SU-DHL-6 (cell line): ENCODE data around the gene ZNF594.
"Not testable (repeated sequence)": the region's sequence is repeated elsewhere in the genome, so short reads cannot be mapped to it uniquely, and the experiment has no call there.

Experiments
- H2AFZ ChIP-seq: fragments of 200-600 bp; sonication (generic); 2 replicates; pipeline ENCODE4 v1.6.1; 2014; ENCODE audit warnings: low read depth, mild to moderate bottlenecking, moderate library complexity, mixed read lengths, antibody characterized with exemption, low read length; ENCODE audit not compliant: severe bottlenecking
- H3F3A ChIP-seq: fragments of 200-600 bp; shearing (Covaris generic); 2 replicates; pipeline ENCODE4 v1.6.0; 2016; ENCODE audit warnings: antibody characterized with exemption, mild to moderate bottlenecking; ENCODE audit not compliant: insufficient read depth
- H3K27ac ChIP-seq: fragments of 200-600 bp; sonication (generic); 2 replicates; pipeline ENCODE4 v1.5.1; 2016; ENCODE audit warnings: low read depth, mild to moderate bottlenecking, low read length, moderate library complexity, mixed read lengths
- H3K27me3 ChIP-seq: fragments of 200-600 bp; sonication (generic), shearing (Covaris generic); 2 replicates; pipeline ENCODE4 v1.6.0; 2014; ENCODE audit warnings: mild to moderate bottlenecking, low read length
- H3K36me3 ChIP-seq: fragments of 200-600 bp; sonication (generic); 2 replicates; pipeline ENCODE4 v1.6.1; 2014; ENCODE audit warnings: mild to moderate bottlenecking, low read length, mixed read lengths
- H3K4me2 ChIP-seq: fragments of 300-600, 200-600 bp; shearing (Covaris generic), sonication (generic); 2 replicates; pipeline ENCODE4 v1.6.0; 2014; ENCODE audit warnings: low read length, low read depth, mild to moderate bottlenecking; ENCODE audit not compliant: poor library complexity, severe bottlenecking
- H3K4me3 ChIP-seq: fragments of 200-600 bp; sonication (generic); 2 replicates; pipeline ENCODE4 v1.5.1; 2014; ENCODE audit warnings: antibody characterized with exemption, low read length, mild to moderate bottlenecking, mixed read lengths; ENCODE audit not compliant: insufficient read depth, poor library complexity, severe bottlenecking
- H3K79me2 ChIP-seq: fragments of 200-600 bp; sonication (generic); 2 replicates; pipeline ENCODE4 v1.6.1; 2014; ENCODE audit warnings: mild to moderate bottlenecking, low read length, moderate library complexity; ENCODE audit not compliant: insufficient read depth
- H3K9ac ChIP-seq: fragments of 200-600 bp; sonication (generic); 2 replicates; pipeline ENCODE4 v1.7.0; 2014; ENCODE audit warnings: mild to moderate bottlenecking, low read length
- H3K9me2 ChIP-seq: fragments of 200-600 bp; sonication (generic); replicated peaks from 2 replicates; pipeline ENCODE4 v1.6.1; 2014; ENCODE audit warnings: low read length; ENCODE audit not compliant: insufficient read depth
- H3K9me3 ChIP-seq: fragments of 200-600 bp; sonication (generic); 2 replicates; pipeline ENCODE4 v1.6.1; 2014; ENCODE audit warnings: low read length, mixed read lengths; ENCODE audit not compliant: insufficient read depth
- H4K20me1 ChIP-seq: fragments of 200-600 bp; sonication (generic); 2 replicates; pipeline ENCODE4 v1.6.1; 2014; ENCODE audit warnings: low read depth, mild to moderate bottlenecking, antibody characterized with exemption, low read length, moderate library complexity, mixed read lengths
- EZH2phosphoT487 ChIP-seq: fragments of 200-600 bp; sonication (generic), shearing (Covaris generic); conservative IDR thresholded peaks from 2 replicates; pipeline ENCODE4 v1.6.1; 2018; ENCODE audit warnings: mild to moderate bottlenecking, antibody characterized with exemption, low read length, moderate library complexity, mixed read lengths
- TF ChIP-seq, protein P1 (sequence below): fragments of 200-600 bp; sonication (generic); IDR thresholded peaks from one replicate; pipeline ENCODE4 v1.5.1; 2017; ENCODE audit warnings: antibody characterized with exemption, mild to moderate bottlenecking, low read length, moderate library complexity; ENCODE audit not compliant: insufficient read depth, poor library complexity, severe bottlenecking

ZNF594 gene

GRCh38 chr17:5191541-5192417 lies at the start of gene ZNF594:
Gene ZNF594, minus strand, starts transcription at chr17:5191868. Its CDS starts 7,612 bp downstream, at chr17:5184256.
- H3F3A ChIP-seq: peaks cover 13% of the 10 kb centered on the region
- no peaks in the 10 kb centered on the region for H4K20me1 ChIP-seq
- peak within 1 kb of the TSS; percentile 57 for H2AFZ ChIP-seq
- no peaks in the 10 kb centered on the region for H3K27me3 ChIP-seq
- peak within 1 kb of the TSS; percentile 26 for H3K27ac ChIP-seq
- no peaks in the 10 kb centered on the region for H3K9me2 ChIP-seq
- no peak for TF ChIP-seq EZH2phosphoT487
- TF ChIP-seq, protein P1, sequence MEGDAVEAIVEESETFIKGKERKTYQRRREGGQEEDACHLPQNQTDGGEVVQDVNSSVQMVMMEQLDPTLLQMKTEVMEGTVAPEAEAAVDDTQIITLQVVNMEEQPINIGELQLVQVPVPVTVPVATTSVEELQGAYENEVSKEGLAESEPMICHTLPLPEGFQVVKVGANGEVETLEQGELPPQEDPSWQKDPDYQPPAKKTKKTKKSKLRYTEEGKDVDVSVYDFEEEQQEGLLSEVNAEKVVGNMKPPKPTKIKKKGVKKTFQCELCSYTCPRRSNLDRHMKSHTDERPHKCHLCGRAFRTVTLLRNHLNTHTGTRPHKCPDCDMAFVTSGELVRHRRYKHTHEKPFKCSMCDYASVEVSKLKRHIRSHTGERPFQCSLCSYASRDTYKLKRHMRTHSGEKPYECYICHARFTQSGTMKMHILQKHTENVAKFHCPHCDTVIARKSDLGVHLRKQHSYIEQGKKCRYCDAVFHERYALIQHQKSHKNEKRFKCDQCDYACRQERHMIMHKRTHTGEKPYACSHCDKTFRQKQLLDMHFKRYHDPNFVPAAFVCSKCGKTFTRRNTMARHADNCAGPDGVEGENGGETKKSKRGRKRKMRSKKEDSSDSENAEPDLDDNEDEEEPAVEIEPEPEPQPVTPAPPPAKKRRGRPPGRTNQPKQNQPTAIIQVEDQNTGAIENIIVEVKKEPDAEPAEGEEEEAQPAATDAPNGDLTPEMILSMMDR: peak; percentile 78
- H3K36me3 ChIP-seq: peaks cover 27% of the 10 kb centered on the region
- H3K4me3 ChIP-seq: peak within 1 kb of the TSS; percentile 81
- peak within 1 kb of the TSS; percentile 91 for H3K4me2 ChIP-seq
- peaks cover 8% of the 10 kb centered on the region; the same call in 1 of the 2 replicates for H3K9me3 ChIP-seq
- H3K9ac ChIP-seq: peak within 1 kb of the TSS; percentile 76
- peaks cover 23% of the 10 kb centered on the region for H3K79me2 ChIP-seq

GRCh38 chr17:5239769-5240168 lies 48.1 kb upstream of the ZNF594 start:
- H3K27me3 ChIP-seq, H2AFZ ChIP-seq, H3K36me3 ChIP-seq, H3K9me3 ChIP-seq, H4K20me1 ChIP-seq, H3K9ac ChIP-seq, H3K9me2 ChIP-seq, H3K79me2 ChIP-seq, H3K4me3 ChIP-seq, H3K27ac ChIP-seq, H3K4me2 ChIP-seq: not testable (repeated sequence)
- H3F3A ChIP-seq: peaks cover 20% of the 10 kb centered on the region

DNA sequence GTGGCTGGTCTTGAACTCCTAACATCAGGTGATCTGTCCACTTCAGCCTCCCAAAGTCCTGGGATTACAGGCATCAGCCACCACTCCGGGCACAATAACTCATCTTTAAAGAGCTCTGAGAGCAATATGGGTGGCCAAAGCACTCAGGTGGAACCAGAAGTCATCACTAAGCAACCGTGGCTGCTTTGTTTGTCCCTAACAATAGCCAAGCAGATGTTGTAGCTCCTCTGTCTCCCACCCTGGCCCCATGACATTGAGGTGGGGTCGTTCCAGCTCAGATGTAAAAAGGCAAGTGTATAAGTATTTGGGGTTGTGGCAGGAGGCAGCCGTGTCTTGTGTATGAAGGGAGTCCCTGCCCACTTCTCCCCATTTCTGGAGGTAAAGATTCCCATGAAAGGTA lies 46.7 kb upstream of the ZNF594 start:
- no peak overlapping the region for H3K9ac ChIP-seq
- H4K20me1 ChIP-seq: no peaks in the 10 kb centered on the region
- no peak overlapping the region for H3K27ac ChIP-seq
- no peaks in the 10 kb centered on the region for H3K9me2 ChIP-seq
- H2AFZ ChIP-seq: no peak overlapping the region
- H3K4me3 ChIP-seq: no peak overlapping the region
- H3K79me2 ChIP-seq: 0 out of 2 replicates have a peak, but pooled peaks cover 4% of the 10 kb centered on the region
- no peaks in the 10 kb centered on the region for H3K36me3 ChIP-seq
- TF ChIP-seq, protein P1: no peak
- peaks cover 26% of the 10 kb centered on the region for H3F3A ChIP-seq
- H3K27me3 ChIP-seq: no peaks in the 10 kb centered on the region
- no peaks in the 10 kb centered on the region for H3K9me3 ChIP-seq
- no peak overlapping the region for H3K4me2 ChIP-seq

GRCh38 chr17:5237541-5238016 lies 45.9 kb upstream of the ZNF594 start:
- peak overlapping the region; percentile 49 for H2AFZ ChIP-seq
- no peaks in the 10 kb centered on the region for H3K9me3 ChIP-seq
- peaks cover 26% of the 10 kb centered on the region for H3F3A ChIP-seq
- H3K9ac ChIP-seq: no peak overlapping the region
- no peak overlapping the region for H3K4me3 ChIP-seq
- H3K9me2 ChIP-seq: no peaks in the 10 kb centered on the region
- no peaks in the 10 kb centered on the region for H3K27me3 ChIP-seq
- H3K4me2 ChIP-seq: peak overlapping the region; percentile 5
- H3K79me2 ChIP-seq: peaks cover 9% of the 10 kb centered on the region; the same call in 1 of the 2 replicates
- TF ChIP-seq, protein P1: peak; percentile 97
- no peak for TF ChIP-seq EZH2phosphoT487
- H4K20me1 ChIP-seq: no peaks in the 10 kb centered on the region
- H3K27ac ChIP-seq: peak overlapping the region; percentile 63
- no peaks in the 10 kb centered on the region for H3K36me3 ChIP-seq
